Naive thymus-derived CD4-positive, alpha-beta T cell (primary cell): ENCODE data around the gene LRIG2. TPM values are rescaled to one million over a fixed set of nuclear protein-coding genes. Genes with fewer than 3 reads are reported as not detected.
"Not testable (repeated sequence)": the region's sequence is repeated elsewhere in the genome, so short reads cannot be mapped to it uniquely, and the experiment has no call there.

Experiments
- ATAC-seq: fragments of 150-1000 bp; cut with Tn5 transposase; 2 replicates; pipeline ENCODE4 v1.10.0; 2021; ENCODE audit warnings: mild to moderate bottlenecking, moderate library complexity
- CTCF ChIA-PET: fragments of 350-600 bp; sonication (Branson Sonifier 250); formaldehyde crosslinking; loops from one replicate; lab custom pipeline; 2021; ENCODE audit warnings: antibody characterized with exemption; lab: Charles Lee
- POLR2A ChIA-PET: fragments of 350-600 bp; sonication (Branson Sonifier 250); formaldehyde crosslinking; loops from one replicate; lab custom pipeline; 2021; ENCODE audit warnings: antibody characterized with exemption, inconsistent platforms; lab: Charles Lee
- DNase-seq, 9 donors: peaks; one replicate each; pipeline versions ENCODE4 v3.0.0 to v3.0.0-alpha.2; 2020 to 2022; ENCODE audit warnings: mixed read lengths in 1 of 9
- H3K27ac ChIP-seq: one replicate; pipeline ENCODE4 v1.7.0; 2013; ENCODE audit warnings: mild to moderate bottlenecking, low read depth, low read length, moderate library complexity
- H3K27me3 ChIP-seq, 2 donors: one replicate each; pipeline ENCODE4 v1.7.0; 2013; ENCODE audit warnings: low read length in 2 of 2, mild to moderate bottlenecking in 2 of 2, moderate library complexity in 2 of 2; ENCODE audit not compliant: control insufficient read depth in 2 of 2, insufficient read depth in 2 of 2
- H3K36me3 ChIP-seq, 3 experiments: 1 replicate in 2 of 3; 2 replicates in 1 of 3; pipeline ENCODE4 v1.7.0; 2013; ENCODE audit warnings: low read length in 3 of 3, mild to moderate bottlenecking in 3 of 3, moderate library complexity in 1 of 3; ENCODE audit not compliant: insufficient read depth in 3 of 3, control insufficient read depth in 2 of 3
- H3K4me1 ChIP-seq, 2 donors: one replicate each; pipeline ENCODE4 v1.7.0; 2013; ENCODE audit warnings: low read length in 2 of 2, mild to moderate bottlenecking in 2 of 2, moderate library complexity in 1 of 2; ENCODE audit not compliant: control insufficient read depth in 2 of 2, insufficient read depth in 2 of 2
- H3K4me3 ChIP-seq: 2 replicates; pipeline ENCODE4 v1.7.0; 2013; ENCODE audit warnings: mild to moderate bottlenecking, low read length
- H3K9me3 ChIP-seq, 3 experiments: 1 replicate in 2 of 3; 2 replicates in 1 of 3; pipeline ENCODE4 v1.7.0; 2013; ENCODE audit warnings: low read length in 3 of 3; ENCODE audit not compliant: control insufficient read depth in 2 of 3
- H3K27ac Mint-ChIP-seq, 9 donors: one replicate each; pipeline ENCODE4 v1.8.0; 2020 to 2022; ENCODE audit warnings: mixed read lengths in 9 of 9, mild to moderate bottlenecking in 8 of 9, moderate library complexity in 5 of 9, inconsistent platforms in 2 of 9
- H3K27me3 Mint-ChIP-seq, 5 donors: one replicate each; pipeline ENCODE4 v1.8.0; 2021 to 2022; ENCODE audit warnings: mixed read lengths in 5 of 5, mild to moderate bottlenecking in 1 of 5
- H3K36me3 Mint-ChIP-seq, 5 donors: one replicate each; pipeline ENCODE4 v1.8.0; 2020 to 2022; ENCODE audit warnings: mixed read lengths in 5 of 5, mild to moderate bottlenecking in 3 of 5, inconsistent platforms in 1 of 5
- H3K4me1 Mint-ChIP-seq, 7 donors: one replicate each; pipeline ENCODE4 v1.8.0; 2020 to 2022; ENCODE audit warnings: mixed read lengths in 7 of 7, mild to moderate bottlenecking in 3 of 7, inconsistent platforms in 1 of 7
- H3K4me3 Mint-ChIP-seq, 10 donors: one replicate each; pipeline ENCODE4 v1.8.0; 2020 to 2022; ENCODE audit warnings: mild to moderate bottlenecking in 10 of 10, mixed read lengths in 10 of 10, moderate library complexity in 6 of 10, inconsistent platforms in 2 of 10
- H3K9me3 Mint-ChIP-seq, 11 donors: one replicate each; pipeline ENCODE4 v1.8.0; 2020 to 2022; ENCODE audit warnings: mixed read lengths in 11 of 11, mild to moderate bottlenecking in 4 of 11, inconsistent platforms in 1 of 11, moderate library complexity in 1 of 11
- intact Hi-C, 2 donors: fragments of 100-400 bp; cut with micrococcal nuclease; formaldehyde crosslinking; loops; one replicate each; pipeline ENCODE4 v1.15.1; 2023
- polyA plus RNA-seq, 2 donors: library from polyadenylated mRNA; unstranded; fragments of 300-500 nt; fragmentation: Illumina TruSeq; gene quantifications; one replicate each; pipeline ENCODE4 v1.2.3, GENCODE V29; 2021
- total RNA-seq, 6 experiments: library from RNA in 5 of 6; stranded (reverse) in 5 of 6; gene quantifications; 1 replicate in 5 of 6; 2 replicates in 1 of 6; pipeline ENCODE4 v1.2.3 and lab custom pipeline; 2021 to 2026

The LRIG2 gene
- total and polyA plus RNA-seq, 7 experiments from 2014 or later, result 2.7 to 27.0 (median 19.0) TPM

- Histone ChIP-seq H3K27me3 (no peaks in the 10 kb centered on the region), H3K36me3 (no peaks in the 10 kb centered on the region), H3K4me1 (no peaks in the 10 kb centered on the region), H3K27ac (no peak overlapping the region), H3K9me3 (no peaks in the 10 kb centered on the region), H3K4me3 (no peak overlapping the region)
- ChIA-PET POLR2A (no interaction called here), CTCF (no interaction called here)
- Mint-ChIP-seq H3K4me3 (no peak overlapping the region), H3K27ac (peak overlapping the region in 2 of 9 donors; percentile 35 to 76), H3K36me3 (no peaks in the 10 kb centered on the region), H3K4me1 (peaks cover 0 to 18% (median 0%) of the 10 kb centered on the region in 7 donors), H3K27me3 (no peaks in the 10 kb centered on the region), H3K9me3 (peaks cover 0 to 2% (median 0%) of the 10 kb centered on the region in 11 donors)
- DNase-seq, result no peak
- ATAC-seq, result no peak
- intact Hi-C loops, result no loop called here
Observed at GRCh38 chr1:113058941-113059706, 13.9 kb upstream of the LRIG2 start.

DNA sequence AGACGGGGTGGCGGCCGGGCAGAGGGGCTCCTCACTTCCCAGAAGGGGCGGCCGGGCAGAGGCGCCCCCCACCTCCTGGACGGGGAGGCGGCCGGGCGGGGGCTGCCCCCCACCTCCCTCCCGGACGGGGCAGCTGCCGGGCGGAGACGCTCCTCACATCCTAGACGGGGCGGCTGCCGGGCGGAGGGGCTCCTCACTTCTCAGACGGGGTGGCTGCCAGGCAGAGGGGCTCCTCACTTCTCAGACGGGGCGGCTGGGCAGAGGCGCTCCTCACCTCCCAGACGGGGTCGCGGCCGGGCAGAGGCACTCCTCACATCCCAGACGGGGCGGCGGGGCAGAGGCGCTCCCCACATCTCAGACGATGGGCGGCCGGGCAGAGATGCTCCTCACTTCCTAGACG lies 9.5 kb upstream of the LRIG2 start:
- H3K9me3 ChIP-seq, H3K4me1 Mint-ChIP-seq, H3K27me3 ChIP-seq, intact Hi-C loops, POLR2A ChIA-PET, H3K27me3 Mint-ChIP-seq, H3K9me3 Mint-ChIP-seq, H3K4me3 ChIP-seq, H3K4me1 ChIP-seq, H3K36me3 Mint-ChIP-seq, H3K4me3 Mint-ChIP-seq, H3K36me3 ChIP-seq, DNase-seq, H3K27ac Mint-ChIP-seq, ATAC-seq, H3K27ac ChIP-seq, CTCF ChIA-PET: not testable (repeated sequence)

DNA sequence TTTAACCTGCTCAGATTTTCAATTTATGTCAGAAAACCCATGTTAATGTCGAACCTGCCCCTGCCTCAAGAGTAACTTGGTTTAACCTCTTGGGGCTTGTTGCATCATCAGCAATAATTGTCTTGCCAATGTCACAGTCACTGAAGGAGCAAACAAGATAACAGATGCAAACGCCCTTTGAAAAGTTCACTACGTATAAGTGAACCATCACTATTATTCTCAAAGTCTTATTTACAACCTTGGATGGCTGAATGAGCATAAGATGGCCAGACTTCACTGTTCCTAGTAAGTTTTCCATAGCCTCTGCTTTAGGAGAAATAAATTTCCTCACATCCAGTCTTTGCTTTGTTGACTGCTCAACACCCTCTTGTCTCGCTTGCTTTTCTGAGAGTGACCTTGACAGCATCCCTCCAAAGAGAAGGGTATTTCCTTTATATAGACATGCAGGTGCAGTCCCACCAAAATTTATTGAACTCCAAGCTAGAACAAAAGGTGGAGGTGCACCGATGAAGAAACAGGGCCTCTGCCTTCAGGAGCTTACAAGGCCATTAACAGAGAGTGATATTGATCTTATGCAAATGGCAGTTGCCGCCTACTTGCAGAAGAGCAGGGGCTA lies 749 bp upstream of the LRIG2 start:
- peaks cover 0 to 6% (median 0%) of the 10 kb centered on the region in 3 experiments for H3K36me3 ChIP-seq
- intact Hi-C loops, result loop anchor here (2.0 to 10.0 kb wide), 25 partner anchors 25 to 1991 kb away; partner anchors contain the start of genes BCAS2 (in 2 of the 2), CAPZA1 (in 2 of the 2), CTTNBP2NL (in 2 of the 2) and MAGI3 (in 2 of the 2)
- H3K9me3 ChIP-seq, result no peaks in the 10 kb centered on the region
- DNase-seq (no peak), ATAC-seq (no peak)
- ChIA-PET POLR2A (interaction anchor here (0.7 to 1.5 kb wide), 9 partner anchors 14 to 709 kb away, joined by 3 to 7 read pairs (median 4); partner anchors contain the start of genes MOV10, PPM1J, SLC16A1 and ST7L), CTCF (interaction anchor here (0.6 to 3.6 kb wide), 30 partner anchors 10 to 681 kb away, joined by 3 to 34 read pairs (median 4); partner anchors contain the start of genes PPM1J and SLC16A1)
- peak overlapping the region; percentile 91 to 98 (median 93) for H3K27ac Mint-ChIP-seq
- no peaks in the 10 kb centered on the region for H3K36me3 Mint-ChIP-seq
- H3K4me1 ChIP-seq, result peaks cover 10 to 18% of the 10 kb centered on the region in 2 donors
- H3K27ac ChIP-seq, result peak overlapping the region; percentile 82
- H3K27me3 Mint-ChIP-seq, result no peaks in the 10 kb centered on the region
- peak overlapping the region; percentile 95 to 100 (median 98) for H3K4me3 Mint-ChIP-seq
- H3K27me3 ChIP-seq, result no peaks in the 10 kb centered on the region
- H3K4me3 ChIP-seq, result peak overlapping the region; percentile 83
- H3K4me1 Mint-ChIP-seq, result peaks cover 18 to 42% (median 29%) of the 10 kb centered on the region in 7 donors
- H3K9me3 Mint-ChIP-seq, result no peaks in the 10 kb centered on the region

- DNase-seq (no peak), ATAC-seq (peak; percentile 2)
- Histone ChIP-seq H3K27ac (peak overlapping the region; percentile 82), H3K9me3 (no peaks in the 10 kb centered on the region), H3K4me3 (peak overlapping the region; percentile 83), H3K36me3 (peaks cover 0 to 13% (median 4%) of the 10 kb centered on the region in 3 experiments), H3K27me3 (no peaks in the 10 kb centered on the region), H3K4me1 (peaks cover 10 to 18% of the 10 kb centered on the region in 2 donors)
- Mint-ChIP-seq H3K27ac (peak overlapping the region; percentile 91 to 98 (median 93)), H3K4me1 (peaks cover 18 to 46% (median 29%) of the 10 kb centered on the region in 7 donors), H3K36me3 (peaks cover 3 to 8% (median 7%) of the 10 kb centered on the region in 5 donors), H3K27me3 (no peaks in the 10 kb centered on the region), H3K4me3 (peak overlapping the region; percentile 95 to 100 (median 98)), H3K9me3 (no peaks in the 10 kb centered on the region)
- intact Hi-C loops, result loop anchor here (2.0 to 10.0 kb wide), 25 partner anchors 27 to 1989 kb away; partner anchors contain the start of genes BCAS2 (in 2 of the 2), CAPZA1 (in 2 of the 2), CTTNBP2NL (in 2 of the 2) and MAGI3 (in 2 of the 2)
- POLR2A ChIA-PET, result interaction anchor here (0.8 to 1.5 kb wide), 5 partner anchors 31 to 455 kb away, joined by 3 to 7 read pairs (median 5); partner anchors contain the start of genes PPM1J, SLC16A1 and ST7L
- CTCF ChIA-PET, result interaction anchor here (0.6 to 3.6 kb wide), 19 partner anchors 9 to 683 kb away, joined by 3 to 34 read pairs (median 5); partner anchors contain the start of genes PPM1J and SLC16A1
Observed at GRCh38 chr1:113073479-113073950, 517 bp downstream of the LRIG2 start.

DNA sequence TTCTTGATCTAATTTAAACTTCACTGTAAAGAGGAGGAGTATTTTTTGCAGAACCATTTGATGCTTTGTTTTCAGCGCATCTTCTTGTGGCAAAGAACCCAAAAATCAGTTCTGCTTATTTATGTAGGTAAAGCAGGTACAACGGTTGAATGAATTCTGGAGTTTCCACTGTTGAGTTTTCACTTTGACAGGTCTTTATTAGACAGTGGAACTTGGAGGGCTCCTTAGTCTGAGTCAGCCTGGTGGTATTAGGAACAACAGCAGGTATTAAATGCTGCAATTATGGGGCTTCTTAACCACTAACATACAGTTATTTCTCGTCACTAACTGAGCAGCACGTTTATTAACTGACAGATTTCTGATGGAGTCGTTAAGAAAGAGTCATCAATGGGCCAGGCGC lies 1.2 kb downstream of the LRIG2 start:
- H3K27ac ChIP-seq, result peak overlapping the region; percentile 82
- H3K27me3 ChIP-seq, result no peaks in the 10 kb centered on the region
- peak overlapping the region; percentile 95 to 100 (median 98) for H3K4me3 Mint-ChIP-seq
- H3K36me3 ChIP-seq, result peaks cover 0 to 19% (median 4%) of the 10 kb centered on the region in 3 experiments
- no peak for DNase-seq
- intact Hi-C loops, result loop anchor here (5.0 to 10.0 kb wide), 6 partner anchors 569 to 1508 kb away; partner anchors contain the start of genes BCAS2 (in 1 of the 2), CTTNBP2NL (in 1 of the 2), DCLRE1B (in 1 of the 2) and PHTF1 (in 1 of the 2)
- no peak for ATAC-seq
- peak overlapping the region; percentile 83 for H3K4me3 ChIP-seq
- CTCF ChIA-PET, result interaction anchor here (3.6 kb wide), 1 partner anchor 193 kb away, joined by 34 read pairs; no protein-coding TSS in a partner anchor
- peaks cover 18 to 46% (median 29%) of the 10 kb centered on the region in 7 donors for H3K4me1 Mint-ChIP-seq
- no peaks in the 10 kb centered on the region for H3K27me3 Mint-ChIP-seq
- POLR2A ChIA-PET, result no interaction called here
- no peaks in the 10 kb centered on the region for H3K9me3 ChIP-seq
- H3K36me3 Mint-ChIP-seq, result peaks cover 3 to 10% (median 7%) of the 10 kb centered on the region in 5 donors
- no peaks in the 10 kb centered on the region for H3K9me3 Mint-ChIP-seq
- H3K27ac Mint-ChIP-seq, result peak overlapping the region; percentile 91 to 98 (median 93)
- H3K4me1 ChIP-seq, result peaks cover 10 to 18% of the 10 kb centered on the region in 2 donors

DNA sequence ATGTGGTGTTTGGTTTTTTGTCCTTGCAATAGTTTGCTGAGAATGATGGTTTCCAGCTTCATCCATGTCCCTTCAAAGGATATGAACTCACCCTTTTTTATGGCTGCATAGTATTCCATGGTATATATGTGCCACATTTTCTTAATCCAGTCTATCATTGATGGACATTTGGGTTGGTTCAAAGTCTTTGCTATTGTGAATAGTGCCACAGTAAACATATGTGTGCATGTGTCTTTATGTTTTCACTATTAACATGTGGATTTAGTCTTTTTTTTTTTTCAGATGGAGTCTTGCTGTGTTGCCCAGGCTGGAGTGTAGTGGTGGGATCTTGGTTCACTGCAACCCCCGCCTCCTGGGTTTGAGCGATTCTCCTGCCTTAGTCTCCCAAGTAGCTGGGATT lies 5.0 kb downstream of the LRIG2 start:
- intact Hi-C loops, result loop anchor here (10.0 kb wide), 2 partner anchors 573 to 683 kb away; partner anchors contain the start of genes CTTNBP2NL (in 1 of the 2) and WNT2B (in 1 of the 2)
- DNase-seq, POLR2A ChIA-PET, H3K27me3 ChIP-seq, H3K4me3 Mint-ChIP-seq, H3K9me3 Mint-ChIP-seq, H3K27ac ChIP-seq, H3K27me3 Mint-ChIP-seq, H3K4me3 ChIP-seq, H3K9me3 ChIP-seq, CTCF ChIA-PET, ATAC-seq: not testable (repeated sequence)
- Mint-ChIP-seq H3K36me3 (peaks cover 3 to 19% (median 16%) of the 10 kb centered on the region in 5 donors), H3K27ac (peak overlapping the region in 1 of 9 donors; percentile 38), H3K4me1 (peaks cover 22 to 43% (median 35%) of the 10 kb centered on the region in 7 donors)
- Histone ChIP-seq H3K4me1 (peaks cover 5 to 13% of the 10 kb centered on the region in 2 donors), H3K36me3 (peaks cover 0 to 19% (median 4%) of the 10 kb centered on the region in 3 experiments)
